Fibroblast of skin of back (primary cell): ENCODE measurements around the gene KCNG2.

Source experiments
- DNase-seq: peaks from one replicate; pipeline ENCODE4 v3.0.0-alpha.2; 2013

Gene KCNG2

GRCh38 chr18:79943608-79944125, 145.9 kb downstream of the KCNG2 start:
- DNase-seq = no peak

- peak; percentile 32 for DNase-seq
These were observed 146.5 kb downstream of the KCNG2 start for GRCh38 chr18:79944126-79944731.

GRCh38 chr18:79944746-79945117, 147.0 kb downstream of the KCNG2 start:
- no peak for DNase-seq

- no peak for DNase-seq
These were observed 147.6 kb downstream of the KCNG2 start for GRCh38 chr18:79945118-79946042.

GRCh38 chr18:79947054-79947755, 149.5 kb downstream of the KCNG2 start:
- no peak for DNase-seq

GRCh38 chr18:79947881-79948610, 150.3 kb downstream of the KCNG2 start:
- no peak for DNase-seq

GRCh38 chr18:79948719-79949411, 151.1 kb downstream of the KCNG2 start:
- DNase-seq = no peak
